HG03571 (cell line): ENCODE data around the gene SUPT3H.
"Not testable (repeated sequence)": the region's sequence is repeated elsewhere in the genome, so short reads cannot be mapped to it uniquely, and the experiment has no call there.

Experiments used
- ATAC-seq: cut with Tn5 transposase; IDR thresholded peaks from one replicate; pipeline ENCODE4 v1.9.1; 2021; ENCODE audit not compliant: unreplicated experiment

SUPT3H gene

DNA sequence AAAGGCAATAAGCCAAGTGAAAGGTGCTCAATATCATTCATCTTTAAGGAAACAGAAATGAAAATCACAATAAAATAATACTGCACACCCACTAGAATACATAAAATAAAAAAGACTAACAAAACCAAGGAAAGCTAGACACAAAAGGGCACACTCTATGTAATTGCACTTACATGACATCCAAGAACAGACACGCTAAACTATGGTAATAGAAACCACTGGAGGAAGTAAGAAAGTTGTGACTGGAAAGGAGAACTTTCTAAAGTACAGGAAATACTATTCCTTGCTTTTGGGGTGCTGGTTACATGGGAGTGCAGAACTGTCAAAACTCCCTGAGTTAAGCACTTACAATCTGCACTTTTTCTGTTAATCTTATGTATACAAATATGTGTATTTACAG is 303.3 kb downstream of the SUPT3H start:
- ATAC-seq: no peak

GRCh38 chr6:45073771-45074170 is 304.0 kb downstream of the SUPT3H start:
- ATAC-seq: no peak

DNA sequence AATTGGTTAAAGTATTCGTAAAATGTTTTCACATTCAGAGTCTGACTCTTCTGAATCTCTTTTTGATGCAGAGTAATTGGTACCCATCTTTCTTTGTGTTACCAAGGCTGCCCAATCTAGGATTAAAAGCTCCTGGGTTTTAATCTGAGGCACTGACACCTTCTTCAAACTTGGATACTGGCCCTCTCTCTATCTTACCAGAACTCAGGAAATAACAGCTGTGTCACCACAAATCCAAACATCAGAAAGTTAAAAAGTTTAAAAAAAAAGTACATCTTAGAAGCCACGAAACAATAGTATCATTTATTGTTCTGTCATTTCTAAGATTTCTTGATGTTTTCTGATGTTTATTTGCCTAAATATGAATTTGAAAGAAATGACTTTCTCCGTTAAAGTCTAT is 305.1 kb downstream of the SUPT3H start:
- no peak for ATAC-seq

DNA sequence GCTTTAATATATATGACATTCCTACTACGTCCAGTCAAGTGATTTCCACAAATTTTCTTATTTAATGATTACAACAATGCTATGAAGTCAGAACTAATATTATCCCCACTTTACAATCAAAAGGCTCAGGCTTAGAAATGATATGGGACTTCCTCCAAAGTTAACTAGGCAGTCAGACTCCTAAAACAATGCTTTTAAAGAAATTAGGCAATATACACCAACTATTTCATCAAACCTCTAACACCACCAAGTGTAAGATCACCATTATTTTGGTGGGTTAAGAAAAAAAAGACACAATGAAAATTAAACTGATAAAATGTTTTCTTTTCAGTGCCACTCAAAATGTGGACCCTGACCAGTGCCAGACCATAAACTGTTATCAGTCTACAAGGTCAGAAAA is 305.7 kb downstream of the SUPT3H start:
- no peak for ATAC-seq

DNA sequence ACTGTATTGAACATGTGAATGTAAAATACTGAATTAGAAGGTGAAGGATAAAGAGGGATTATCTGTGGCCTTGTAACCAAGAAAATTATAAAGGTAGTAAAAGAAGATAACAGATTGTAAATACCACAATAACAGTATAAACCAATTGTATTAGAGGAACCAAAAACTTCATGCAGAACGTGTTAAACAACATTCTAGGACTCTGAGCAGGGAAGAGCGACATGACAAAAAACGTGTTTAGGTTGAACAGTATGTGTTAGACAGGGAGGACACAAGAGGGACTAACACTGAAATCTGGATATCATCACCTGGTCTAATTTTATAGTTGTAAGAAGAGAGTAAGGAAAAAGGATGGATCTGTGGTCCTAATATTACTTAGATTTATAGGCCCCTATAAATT is 308.6 kb downstream of the SUPT3H start:
- ATAC-seq: no peak

- ATAC-seq: not testable (repeated sequence)
Measured at GRCh38 chr6:45067446-45067845, 310.3 kb downstream of the SUPT3H start.

DNA sequence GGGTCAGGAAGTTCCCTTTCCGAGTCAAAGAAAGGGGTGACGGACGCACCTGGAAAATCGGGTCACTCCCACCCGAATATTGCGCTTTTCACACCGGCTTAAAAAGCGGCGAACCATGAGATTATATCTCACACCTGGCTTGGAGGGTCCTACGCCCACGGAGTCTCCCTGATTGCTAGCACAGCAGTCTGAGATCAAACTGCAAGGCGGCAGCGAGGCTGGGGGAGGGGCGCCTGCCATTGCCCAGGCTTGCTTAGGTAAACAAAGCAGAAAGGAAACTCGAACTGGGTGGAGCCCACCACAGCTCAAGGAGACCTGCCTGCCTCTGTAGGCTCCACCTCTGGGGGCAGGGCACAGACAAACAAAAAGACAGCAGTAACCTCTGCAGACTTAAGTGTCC is 315.1 kb downstream of the SUPT3H start:
- not testable (repeated sequence) for ATAC-seq

DNA sequence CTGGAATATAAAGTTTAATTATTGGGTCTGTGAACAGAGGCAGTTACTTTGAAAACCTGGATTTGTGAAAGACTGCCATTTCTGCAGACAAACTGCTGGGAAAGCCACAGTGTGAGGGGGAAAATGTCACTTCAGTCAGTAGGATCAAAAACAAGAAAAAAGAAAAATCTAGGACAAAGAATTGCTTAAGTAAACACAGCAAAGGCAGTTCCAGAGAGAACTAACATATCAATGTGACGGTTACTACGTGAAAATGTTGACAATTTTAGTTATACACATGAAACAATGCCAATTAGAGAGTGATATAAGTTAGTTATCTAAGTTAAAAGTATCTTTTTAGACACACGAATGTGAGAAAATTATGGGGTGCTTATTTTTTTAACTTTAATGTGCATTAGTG is 320.0 kb downstream of the SUPT3H start:
- ATAC-seq: no peak

GRCh38 chr6:45054610-45055009 is 323.1 kb downstream of the SUPT3H start:
- ATAC-seq: no peak

DNA sequence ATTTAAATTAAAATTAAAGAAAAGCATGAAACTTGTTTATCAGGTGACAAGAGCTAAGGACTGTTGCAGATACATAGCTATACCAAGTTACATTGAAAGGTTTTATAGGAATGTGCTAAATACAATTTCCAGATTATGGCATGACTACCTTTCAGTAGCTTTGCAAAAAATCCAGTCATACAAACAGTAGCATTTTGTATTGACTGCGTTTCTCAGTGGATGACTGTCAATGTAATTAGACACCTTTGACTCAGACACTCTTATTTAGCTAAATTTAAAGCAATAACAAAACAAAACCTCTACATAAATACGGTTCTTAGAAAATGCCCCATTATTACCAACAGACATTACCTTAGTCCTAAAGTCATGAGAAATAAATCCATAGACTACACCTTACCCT is 325.4 kb downstream of the SUPT3H start:
- ATAC-seq: no peak

GRCh38 chr6:45049188-45049843 is 328.4 kb downstream of the SUPT3H start:
- ATAC-seq: no peak

DNA sequence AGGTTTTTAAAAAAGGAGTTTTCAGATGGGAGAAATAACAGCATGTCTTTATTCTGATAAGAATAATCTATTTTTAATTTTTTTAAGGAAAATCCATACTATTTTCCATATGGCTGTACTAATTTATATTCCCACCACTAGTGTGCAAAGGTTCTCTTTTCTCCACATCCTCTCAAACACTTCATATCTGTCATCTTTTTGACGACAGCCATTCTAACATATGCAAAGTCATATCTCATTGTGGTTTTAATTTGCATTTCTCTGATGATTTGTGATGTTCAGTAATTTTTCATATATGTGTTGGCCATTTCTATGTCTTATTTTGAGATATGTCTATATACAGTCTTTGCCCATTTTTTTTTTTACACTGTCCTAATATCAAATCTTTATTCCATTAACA is 330.2 kb downstream of the SUPT3H start:
- ATAC-seq: no peak

GRCh38 chr6:45045253-45045601 is 332.5 kb downstream of the SUPT3H start:
- no peak for ATAC-seq

- no peak for ATAC-seq
Measured at GRCh38 chr6:45044510-45045252, 333.1 kb downstream of the SUPT3H start.

- ATAC-seq: no peak
Measured at GRCh38 chr6:45044086-45044485, 333.6 kb downstream of the SUPT3H start.

GRCh38 chr6:45042673-45043072 is 335.1 kb downstream of the SUPT3H start:
- not testable (repeated sequence) for ATAC-seq

- no peak for ATAC-seq
Measured at GRCh38 chr6:45038226-45038625, 339.5 kb downstream of the SUPT3H start.

DNA sequence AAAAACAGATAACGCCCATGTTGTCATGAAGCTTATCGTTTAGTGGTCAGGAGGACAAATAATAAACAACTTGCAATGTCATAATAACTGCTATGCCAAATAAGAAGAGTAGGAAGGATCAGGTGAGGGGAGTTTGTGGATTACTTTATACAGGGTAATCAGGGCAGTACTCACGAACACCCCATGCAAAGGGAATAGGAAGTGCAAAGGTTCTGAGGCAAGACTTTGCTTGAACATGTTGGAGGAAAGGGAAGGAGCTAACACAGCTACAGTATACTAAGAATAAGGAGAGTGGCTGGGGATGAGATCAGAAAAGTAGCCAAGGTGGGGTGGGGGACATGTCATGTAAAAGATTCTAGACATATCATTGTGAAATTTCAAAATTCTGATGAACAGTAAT is 341.6 kb downstream of the SUPT3H start:
- ATAC-seq: no peak

- ATAC-seq: no peak
Measured at GRCh38 chr6:45032426-45032825, 345.3 kb downstream of the SUPT3H start.

DNA sequence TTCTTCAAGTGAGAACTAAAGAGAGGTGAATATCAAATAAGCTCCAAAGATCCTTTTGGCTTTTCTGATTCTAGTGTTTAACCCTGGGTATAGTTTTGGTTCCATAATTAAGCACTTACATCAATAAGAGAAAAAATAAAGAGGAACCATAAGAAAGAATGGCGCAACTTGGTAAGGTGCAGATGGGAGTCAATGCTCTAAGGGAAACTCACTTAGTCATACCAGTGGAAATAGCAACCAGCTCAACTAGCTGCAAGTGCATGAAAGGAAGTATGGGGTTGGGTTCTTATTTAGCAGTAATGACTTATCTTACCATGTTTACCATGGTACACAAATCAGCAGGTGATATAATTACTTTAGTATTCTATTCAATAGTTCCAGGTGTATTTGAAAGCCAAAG is 346.1 kb downstream of the SUPT3H start:
- no peak for ATAC-seq

DNA sequence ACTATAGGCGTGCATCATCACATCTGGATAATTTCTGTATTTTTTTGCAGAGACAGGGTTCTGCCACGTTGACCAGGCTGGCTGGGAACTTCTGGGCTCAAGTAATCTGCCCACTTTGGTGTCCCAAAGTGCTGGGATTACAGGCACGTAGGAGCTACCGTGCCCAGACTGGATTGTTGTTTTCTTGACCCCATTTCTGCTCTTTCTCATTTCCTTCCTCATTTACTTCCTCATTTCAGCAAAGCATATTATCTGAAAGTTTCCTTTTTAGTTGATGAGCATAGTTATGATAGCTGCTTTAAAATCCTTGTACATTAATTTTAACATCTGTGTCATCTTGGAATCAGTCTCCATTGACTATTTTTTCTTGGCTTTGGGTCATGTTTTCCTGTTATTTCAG is 350.6 kb downstream of the SUPT3H start:
- ATAC-seq: no peak

DNA sequence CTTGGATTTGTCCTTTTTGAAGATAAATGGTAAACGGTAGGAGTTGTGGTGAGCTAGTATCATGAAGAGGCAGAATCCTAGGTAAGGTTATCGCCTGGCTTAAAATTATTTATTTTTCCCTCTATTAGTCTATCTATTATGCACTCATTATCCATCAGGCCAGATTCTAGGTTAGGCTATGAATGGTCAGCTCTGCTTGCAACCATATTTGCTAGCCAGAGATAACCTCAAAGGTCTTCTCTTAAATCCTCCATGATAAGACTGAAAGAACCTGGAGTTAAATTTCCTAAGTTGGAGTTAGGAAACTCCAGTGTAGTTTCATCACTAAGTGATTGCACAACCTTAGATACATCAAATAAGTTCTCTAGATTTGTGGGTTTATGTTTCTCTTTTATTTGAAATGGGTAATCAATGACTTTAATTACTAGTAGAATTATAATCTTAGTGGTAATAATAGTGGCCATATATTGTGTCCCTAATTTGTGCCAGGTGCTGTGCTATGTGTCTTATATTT is 351.7 kb downstream of the SUPT3H start:
- ATAC-seq: no peak

GRCh38 chr6:45024610-45025009 is 353.1 kb downstream of the SUPT3H start:
- ATAC-seq: no peak
